H9 (cell line): Measurements from ENCODE around the gene TMEFF2. TPM values are rescaled to one million over a fixed set of nuclear protein-coding genes. Genes with fewer than 3 reads are reported as not detected.

ENCODE experiments used
- DNase-seq: peaks from one replicate; pipeline ENCODE4 v3.0.0-alpha.2; 2017
- H2AFZ ChIP-seq: one replicate; pipeline ENCODE4 v1.6.1; 2013; ENCODE audit warnings: mild to moderate bottlenecking, low read length, control low read depth, moderate library complexity
- H2AK5ac ChIP-seq: 2 replicates; pipeline ENCODE4 v1.6.1; 2013; ENCODE audit warnings: low read length, control low read depth, mixed read lengths; ENCODE audit not compliant: insufficient read length
- H2BK120ac ChIP-seq: one replicate; pipeline ENCODE4 v1.6.1; 2013; ENCODE audit warnings: low read depth, mild to moderate bottlenecking, low read length, control low read depth, inconsistent platforms; ENCODE audit not compliant: poor library complexity, severe bottlenecking
- H2BK12ac ChIP-seq: 2 replicates; pipeline ENCODE4 v1.6.1; 2013; ENCODE audit warnings: low read length, control low read depth, mixed read lengths, low read depth; ENCODE audit not compliant: insufficient read length
- H2BK15ac ChIP-seq: 2 replicates; pipeline ENCODE4 v1.6.1; 2013; ENCODE audit warnings: low read depth, low read length, control low read depth
- H2BK20ac ChIP-seq: one replicate; pipeline ENCODE4 v1.6.1; 2013; ENCODE audit warnings: low read depth, mild to moderate bottlenecking, low read length, control low read depth, inconsistent platforms; ENCODE audit not compliant: poor library complexity, severe bottlenecking
- H2BK5ac ChIP-seq: 2 replicates; pipeline ENCODE4 v1.6.1; 2013; ENCODE audit warnings: low read length, control low read depth, mixed read lengths; ENCODE audit not compliant: insufficient read length
- H3K14ac ChIP-seq: 2 replicates; pipeline ENCODE4 v1.6.1; 2013; ENCODE audit warnings: low read length, control low read depth; ENCODE audit not compliant: insufficient read depth
- H3K18ac ChIP-seq: 2 replicates; pipeline ENCODE4 v1.6.1; 2013; ENCODE audit warnings: low read depth, mild to moderate bottlenecking, mixed read lengths, low read length, control low read depth; ENCODE audit not compliant: insufficient read length
- H3K23ac ChIP-seq: 2 replicates; pipeline ENCODE4 v1.6.1; 2013; ENCODE audit warnings: low read length, control low read depth, mixed read lengths, low read depth; ENCODE audit not compliant: insufficient read length
- H3K23me2 ChIP-seq: 2 replicates; pipeline ENCODE4 v1.6.1; 2013; ENCODE audit warnings: low read depth, mild to moderate bottlenecking, mixed read lengths, low read length, control low read depth; ENCODE audit not compliant: insufficient read length, poor library complexity, severe bottlenecking
- H3K27ac ChIP-seq: 2 replicates; pipeline ENCODE4 v1.5.1; 2013; ENCODE audit warnings: low read length, control low read depth, mixed read lengths, low read depth; ENCODE audit not compliant: insufficient read length
- H3K27me3 ChIP-seq: 2 replicates; pipeline ENCODE4 v1.6.1; 2013; ENCODE audit warnings: low read length, control low read depth, inconsistent platforms; ENCODE audit not compliant: insufficient read depth
- H3K4ac ChIP-seq: 2 replicates; pipeline ENCODE4 v1.6.1; 2013; ENCODE audit warnings: low read depth, mild to moderate bottlenecking, control low read depth, inconsistent platforms, low read length, moderate library complexity
- H3K4me1 ChIP-seq: 2 replicates; pipeline ENCODE4 v1.6.1; 2013; ENCODE audit warnings: low read length, control low read depth, inconsistent platforms; ENCODE audit not compliant: insufficient read depth
- H3K4me2 ChIP-seq: 2 replicates; pipeline ENCODE4 v1.6.1; 2013; ENCODE audit warnings: low read length, control low read depth, mixed read lengths; ENCODE audit not compliant: insufficient read length, insufficient read depth
- H3K56ac ChIP-seq: 2 replicates; pipeline ENCODE4 v1.6.1; 2013; ENCODE audit warnings: low read depth, mild to moderate bottlenecking, mixed read lengths, low read length, control low read depth; ENCODE audit not compliant: insufficient read length
- H3K79me1 ChIP-seq: 2 replicates; pipeline ENCODE4 v1.6.1; 2013; ENCODE audit warnings: low read depth, mild to moderate bottlenecking, moderate library complexity, low read length, control low read depth, inconsistent platforms; ENCODE audit not compliant: insufficient read depth, poor library complexity, severe bottlenecking
- H3K79me2 ChIP-seq: 2 replicates; pipeline ENCODE4 v1.6.1; 2013; ENCODE audit warnings: low read length, control low read depth, inconsistent platforms; ENCODE audit not compliant: insufficient read depth
- H3K9ac ChIP-seq: 2 replicates; pipeline ENCODE4 v1.6.1; 2013; ENCODE audit warnings: low read length, control low read depth, mixed read lengths; ENCODE audit not compliant: insufficient read length; ENCODE audit errors: extremely low read depth
- H3K9me3 ChIP-seq: one replicate; pipeline ENCODE4 v1.6.1; 2013; ENCODE audit warnings: low read depth, low read length, inconsistent platforms; ENCODE audit not compliant: control insufficient read depth
- H3T11ph ChIP-seq: one replicate; pipeline ENCODE4 v1.6.1; 2013; ENCODE audit warnings: mild to moderate bottlenecking, low read length, control low read depth, inconsistent platforms
- H4K20me1 ChIP-seq: one replicate; pipeline ENCODE4 v1.6.1; 2013; ENCODE audit not compliant: control insufficient read depth, insufficient read length, insufficient read depth
- H4K5ac ChIP-seq: 2 replicates; pipeline ENCODE4 v1.6.1; 2013; ENCODE audit warnings: low read depth, mild to moderate bottlenecking, mixed read lengths, low read length, control low read depth; ENCODE audit not compliant: insufficient read length
- H4K8ac ChIP-seq: replicated peaks from 2 replicates; pipeline ENCODE4 v1.6.1; 2013; ENCODE audit warnings: low read length, control low read depth, mixed read lengths, low read depth; ENCODE audit not compliant: insufficient read length
- H4K91ac ChIP-seq: 2 replicates; pipeline ENCODE4 v1.6.1; 2013; ENCODE audit warnings: low read depth, mild to moderate bottlenecking, moderate library complexity, mixed read lengths, low read length, control low read depth; ENCODE audit not compliant: insufficient read length
- H3K27ac Mint-ChIP-seq, 3 experiments: 2 replicates in 2 of 3; 3 replicates in 1 of 3; pipeline ENCODE4 v1.8.0; 2020 to 2021; ENCODE audit warnings: mixed read lengths in 3 of 3, mild to moderate bottlenecking in 1 of 3, moderate library complexity in 1 of 3
- H3K27me3 Mint-ChIP-seq: 2 replicates; pipeline ENCODE4 v1.8.0; 2021; ENCODE audit warnings: low read depth, mild to moderate bottlenecking, moderate library complexity, mixed read lengths
- H3K36me3 Mint-ChIP-seq, 3 experiments: 2 replicates in 2 of 3; 3 replicates in 1 of 3; pipeline ENCODE4 v1.8.0; 2020 to 2021; ENCODE audit warnings: low read depth in 3 of 3, mixed read lengths in 3 of 3; ENCODE audit not compliant: insufficient read depth in 1 of 3
- H3K4me1 Mint-ChIP-seq, 2 experiments: 2 replicates each; pipeline ENCODE4 v1.8.0; 2020; ENCODE audit warnings: mixed read lengths in 2 of 2
- H3K4me3 Mint-ChIP-seq, 2 experiments: 2 replicates in 1 of 2; 3 replicates in 1 of 2; pipeline ENCODE4 v1.8.0; 2020 to 2021; ENCODE audit warnings: mild to moderate bottlenecking in 2 of 2, mixed read lengths in 2 of 2, moderate library complexity in 1 of 2
- H3K9me3 Mint-ChIP-seq, 2 experiments: 2 replicates in 1 of 2; 3 replicates in 1 of 2; pipeline ENCODE4 v1.8.0; 2020; ENCODE audit warnings: mild to moderate bottlenecking in 2 of 2, mixed read lengths in 2 of 2, moderate library complexity in 1 of 2
- CTCF ChIP-seq: fragments of 200-600 bp; sonication (generic); conservative IDR thresholded peaks from 3 replicates; pipeline ENCODE4 v1.8.0; 2021; ENCODE audit warnings: antibody characterized with exemption, mild to moderate bottlenecking
- WGBS: extraction: QIAGEN DNeasy Blood & Tissue Kit; methylation state at CpG from one replicate; pipeline ENCODE4 v1.1.7; 2013; ENCODE audit warnings: missing lambda C conversion rate, low lambda C conversion rate, mixed read lengths; ENCODE audit not compliant: insufficient read length; ENCODE audit errors: extremely low coverage; 5-methylcytosine and 5-hydroxymethylcytosine counted together
- total RNA-seq: library from RNA; stranded (reverse); gene quantifications from 2 replicates; pipeline ENCODE4 v1.2.1, GENCODE V29; 2021

TMEFF2 gene
- total RNA-seq, 1 experiment from 2014 or later = 0.39 TPM

GRCh38 chr2:191935247-191935646, 259.5 kb downstream of the TMEFF2 start:
- H3K23ac ChIP-seq = no peak overlapping the region
- no peaks in the 10 kb centered on the region for H3K79me2 ChIP-seq

More at GRCh38 chr2:191935247-191935646, 259.5 kb downstream of the TMEFF2 start:
- Histone ChIP-seq H4K5ac (no peak overlapping the region), H3K79me1 (no peaks in the 10 kb centered on the region), H3K56ac (no peak overlapping the region), H2BK20ac (no peak overlapping the region), H3K18ac (no peak overlapping the region), H4K20me1 (no peaks in the 10 kb centered on the region), H3K4me1 (0 out of 2 replicates have a peak, but pooled peaks cover 2% of the 10 kb centered on the region), H2AK5ac (no peak overlapping the region), H3K23me2 (no peaks in the 10 kb centered on the region), H2BK5ac (no peak overlapping the region), H2BK12ac (no peak overlapping the region), H3K9me3 (no peaks in the 10 kb centered on the region), H4K8ac (no peak overlapping the region), H3K9ac (no peak overlapping the region), H3K27me3 (no peaks in the 10 kb centered on the region), H3T11ph (no peak overlapping the region), H2BK120ac (no peak overlapping the region), H3K27ac (no peak overlapping the region), H3K4ac (no peak overlapping the region), H3K14ac (no peak overlapping the region), H4K91ac (no peak overlapping the region), H3K4me2 (no peak overlapping the region), H2AFZ (no peak overlapping the region), H2BK15ac (no peak overlapping the region)
- Mint-ChIP-seq H3K9me3 (no peaks in the 10 kb centered on the region), H3K4me3 (no peak overlapping the region), H3K27ac (no peak overlapping the region), H3K27me3 (peaks cover 1% of the 10 kb centered on the region; the same call in 1 of the 2 replicates), H3K36me3 (no peaks in the 10 kb centered on the region; a peak in 1 of 7 replicates), H3K4me1 (peaks cover 9% of the 10 kb centered on the region in 2 experiments)
- WGBS = no CpG with 5 or more reads among the region's 3 CpGs
- no peak for DNase-seq
- TF ChIP-seq CTCF = no peak
